Left renal cortex interstitium (tissue), 4 donors: ENCODE measurements around the gene MAP3K15. TPM values are rescaled to one million over a fixed set of nuclear protein-coding genes. Genes with fewer than 3 reads are reported as not detected.
"Not testable (repeated sequence)": the region's sequence is repeated elsewhere in the genome, so short reads cannot be mapped to it uniquely, and the experiment has no call there.

Experiments
- DNase-seq, 4 donors: peaks; one replicate each; pipeline ENCODE4 v3.0.0-alpha.2; 2013; ENCODE audit warnings: low read depth in 4 of 4, low spot score in 2 of 4, missing footprints in 1 of 4
- polyA plus RNA-seq, 4 donors: library from polyadenylated mRNA; unstranded; fragments of 120-200 nt; gene quantifications; one replicate each; pipeline ENCODE4 v1.2.1, GENCODE V29; 2013; ENCODE audit not compliant: insufficient read length in 4 of 4

The MAP3K15 gene
- polyA plus RNA-seq, 4 donors: 4.4 to 5.8 (median 4.8) TPM

GRCh38 chrX:19440713-19441112 is 74.6 kb downstream of the MAP3K15 start:
- DNase-seq: no peak

- DNase-seq: not testable (repeated sequence)
These were observed 92.6 kb downstream of the MAP3K15 start for GRCh38 chrX:19422661-19423060.

- no peak for DNase-seq
These were observed 105.0 kb downstream of the MAP3K15 start for GRCh38 chrX:19410259-19410658.

- DNase-seq: no peak
These were observed 111.6 kb downstream of the MAP3K15 start for GRCh38 chrX:19403696-19404095.

GRCh38 chrX:19392703-19393102 is 122.6 kb downstream of the MAP3K15 start:
- no peak for DNase-seq

- no peak for DNase-seq
These were observed 123.2 kb downstream of the MAP3K15 start for GRCh38 chrX:19392078-19392477.

- DNase-seq: no peak
These were observed 126.0 kb downstream of the MAP3K15 start for GRCh38 chrX:19389227-19389845.

GRCh38 chrX:19388741-19389140 is 126.6 kb downstream of the MAP3K15 start:
- DNase-seq: no peak

- no peak for DNase-seq
These were observed 127.1 kb downstream of the MAP3K15 start for GRCh38 chrX:19388064-19388679.

- no peak for DNase-seq
These were observed 128.6 kb downstream of the MAP3K15 start for GRCh38 chrX:19386679-19387078.

GRCh38 chrX:19382555-19383145 is 132.7 kb downstream of the MAP3K15 start:
- DNase-seq: peak in 1 of 4 donors; percentile 20

- DNase-seq: no peak
These were observed 134.0 kb downstream of the MAP3K15 start for GRCh38 chrX:19381326-19381725.

GRCh38 chrX:19377799-19378198 is 137.5 kb downstream of the MAP3K15 start:
- DNase-seq: no peak

- no peak for DNase-seq
These were observed 139.8 kb downstream of the MAP3K15 start for GRCh38 chrX:19375546-19375945.

GRCh38 chrX:19373351-19373891 is 141.9 kb downstream of the MAP3K15 start:
- DNase-seq: no peak

GRCh38 chrX:19372547-19373331 is 142.6 kb downstream of the MAP3K15 start:
- DNase-seq: peak in 3 of 4 donors; percentile 7 to 16 (median 11)

GRCh38 chrX:19372170-19372546 is 143.2 kb downstream of the MAP3K15 start:
- DNase-seq: peak; percentile 19 to 50 (median 40)

- no peak for DNase-seq
These were observed 145.2 kb downstream of the MAP3K15 start for GRCh38 chrX:19370061-19370460.

- DNase-seq: no peak
These were observed 146.7 kb downstream of the MAP3K15 start for GRCh38 chrX:19368576-19368975.

- DNase-seq: no peak
These were observed 153.6 kb downstream of the MAP3K15 start for GRCh38 chrX:19361701-19362100.

GRCh38 chrX:19360903-19361302 is 154.4 kb downstream of the MAP3K15 start:
- DNase-seq: no peak
